Liver (tissue), 9 donors: ENCODE data around the gene GANC. TPM values are rescaled to one million over a fixed set of nuclear protein-coding genes. Genes with fewer than 3 reads are reported as not detected.
"Not testable (repeated sequence)": the region's sequence is repeated elsewhere in the genome, so short reads cannot be mapped to it uniquely, and the experiment has no call there.

ENCODE experiments used
- DNase-seq: peaks from one replicate; pipeline ENCODE4 v3.0.0-alpha.2; 2017; ENCODE audit warnings: low spot score
- H3K27ac ChIP-seq, 2 donors: one replicate each; pipeline ENCODE4 v1.7.0; 2013; ENCODE audit warnings: inconsistent platforms in 2 of 2, low read length in 2 of 2, control low read depth in 1 of 2, low read depth in 1 of 2, mild to moderate bottlenecking in 1 of 2
- H3K27me3 ChIP-seq, 4 donors: one replicate each; pipeline versions ENCODE4 v1.6.1 to v1.7.0; 2013; ENCODE audit warnings: low read length in 3 of 4, inconsistent platforms in 1 of 4, mild to moderate bottlenecking in 1 of 4, moderate library complexity in 1 of 4; ENCODE audit not compliant: control insufficient read depth in 4 of 4, insufficient read depth in 4 of 4
- H3K36me3 ChIP-seq, 4 donors: one replicate each; pipeline versions ENCODE4 v1.6.1 to v1.7.0; 2013; ENCODE audit warnings: low read length in 3 of 4, mild to moderate bottlenecking in 3 of 4, low read depth in 1 of 4, moderate library complexity in 1 of 4; ENCODE audit not compliant: control insufficient read depth in 4 of 4, insufficient read depth in 3 of 4
- H3K4me1 ChIP-seq, 4 donors: one replicate each; pipeline versions ENCODE4 v1.6.1 to v1.7.0; 2013; ENCODE audit warnings: low read length in 3 of 4, mild to moderate bottlenecking in 3 of 4, moderate library complexity in 1 of 4; ENCODE audit not compliant: control insufficient read depth in 4 of 4, insufficient read depth in 4 of 4
- H3K4me3 ChIP-seq, 3 donors: one replicate each; pipeline versions ENCODE4 v1.6.1 to v1.7.0; 2013; ENCODE audit warnings: low read length in 3 of 3, control low read depth in 1 of 3, low read depth in 1 of 3, mild to moderate bottlenecking in 1 of 3
- H3K9ac ChIP-seq, 2 donors: one replicate each; pipeline ENCODE4 v1.7.0; 2013; ENCODE audit warnings: low read length in 2 of 2, mild to moderate bottlenecking in 2 of 2, moderate library complexity in 2 of 2, control low read depth in 1 of 2, low read depth in 1 of 2
- H3K9me3 ChIP-seq, 4 donors: one replicate each; pipeline versions ENCODE4 v1.6.1 to v1.7.0; 2013; ENCODE audit warnings: low read length in 3 of 4; ENCODE audit not compliant: control insufficient read depth in 4 of 4
- ATF3 ChIP-seq: IDR thresholded peaks from 2 replicates; pipeline ENCODE4 v1.6.1; 2016; ENCODE audit warnings: antibody characterized with exemption
- CTCF ChIP-seq: fragments of 150-350 bp; IDR thresholded peaks from 2 replicates; pipeline ENCODE4 v1.5.1; 2017; ENCODE audit warnings: improper control_type of control experiment, low read depth, low read length; ENCODE audit not compliant: missing input control
- EGR1 ChIP-seq, 2 donors: IDR thresholded peaks; 2 replicates each; pipeline ENCODE4 v1.6.1; 2016 to 2018; ENCODE audit warnings: antibody characterized with exemption in 2 of 2, low read depth in 2 of 2
- FOXA1 ChIP-seq: IDR thresholded peaks from 2 replicates; pipeline ENCODE4 v1.6.1; 2016; ENCODE audit warnings: antibody characterized with exemption
- FOXA2 ChIP-seq: IDR thresholded peaks from 2 replicates; pipeline ENCODE4 v1.6.1; 2016; ENCODE audit warnings: antibody characterized with exemption
- GABPA ChIP-seq, 2 donors: IDR thresholded peaks in 1 of 2; conservative IDR thresholded peaks in 1 of 2; 2 replicates each; pipeline ENCODE4 v1.6.1; 2016; ENCODE audit warnings: antibody characterized with exemption in 2 of 2, mild to moderate bottlenecking in 1 of 2, moderate library complexity in 1 of 2
- HNF4A ChIP-seq, 2 donors: conservative IDR thresholded peaks; 2 replicates each; pipeline ENCODE4 v1.6.1; 2016; ENCODE audit warnings: antibody characterized with exemption in 2 of 2, mild to moderate bottlenecking in 2 of 2
- HNF4G ChIP-seq: IDR thresholded peaks from 2 replicates; pipeline ENCODE4 v1.6.1; 2016; ENCODE audit warnings: antibody characterized with exemption
- JUND ChIP-seq, 2 donors: IDR thresholded peaks; 2 replicates each; pipeline ENCODE4 v1.6.1; 2016; ENCODE audit warnings: antibody characterized with exemption in 2 of 2
- MAX ChIP-seq: IDR thresholded peaks from 2 replicates; pipeline ENCODE4 v1.6.1; 2016; ENCODE audit warnings: antibody characterized with exemption
- NR2F2 ChIP-seq: IDR thresholded peaks from 2 replicates; pipeline ENCODE4 v1.6.1; 2016; ENCODE audit warnings: antibody characterized with exemption
- RAD21 ChIP-seq, 2 donors: IDR thresholded peaks; 2 replicates each; pipeline ENCODE4 v1.6.1; 2016; ENCODE audit warnings: antibody characterized with exemption in 2 of 2, mild to moderate bottlenecking in 2 of 2
- REST ChIP-seq: IDR thresholded peaks from 2 replicates; pipeline ENCODE4 v1.6.1; 2016; ENCODE audit warnings: antibody characterized with exemption, mild to moderate bottlenecking
- RXRA ChIP-seq, 2 donors: IDR thresholded peaks; 2 replicates each; pipeline ENCODE4 v1.6.1; 2017 to 2018; ENCODE audit warnings: antibody characterized with exemption in 2 of 2, mild to moderate bottlenecking in 1 of 2
- SP1 ChIP-seq: IDR thresholded peaks from 2 replicates; pipeline ENCODE4 v1.6.1; 2018; ENCODE audit warnings: antibody characterized with exemption, mild to moderate bottlenecking
- YY1 ChIP-seq: IDR thresholded peaks from 2 replicates; pipeline ENCODE4 v1.6.1; 2016; ENCODE audit warnings: antibody characterized with exemption, mild to moderate bottlenecking
- ZBTB33 ChIP-seq: IDR thresholded peaks from 2 replicates; pipeline ENCODE4 v1.6.1; 2016; ENCODE audit warnings: antibody characterized with exemption
- WGBS: extraction: QIAGEN DNeasy Blood & Tissue Kit; methylation state at CpG from one replicate; pipeline ENCODE4 v1.1.7; 2013; 5-methylcytosine and 5-hydroxymethylcytosine counted together
- polyA plus RNA-seq, 2 donors: library from polyadenylated mRNA; stranded (reverse) in 1 of 2; unstranded in 1 of 2; fragments of 200-250 nt in 1 of 2; fragments of >200 nt in 1 of 2; fragmentation: Nextera tagmentation in 1 of 2; extraction: Ambion mirVana in 1 of 2; gene quantifications; one replicate each; pipeline versions ENCODE4 v1.2.1 to v1.2.3, GENCODE V29; 2013 to 2015
- total RNA-seq, 2 donors: library from RNA; depleted of rRNA; stranded (reverse); fragments of >200 nt; gene quantifications; one replicate each; pipeline ENCODE4 v1.2.3, GENCODE V29; 2014
- donor health status: healthy.
- donor health status: healthy.
- donor health status: healthy.
- donor health status: healthy.
- donor health status: healthy.

GANC gene
- total and polyA plus RNA-seq, 4 donors = 4.8 to 28.9 (median 10.9) TPM

GRCh38 chr15:42332331-42332730 lies 59.3 kb downstream of the GANC start:
- 93% methylated on average over 4 of the region's 4 CpGs for WGBS
- peaks cover 0 to 31% (median 15%) of the 10 kb centered on the region in 4 donors for H3K36me3 ChIP-seq
- no peak for DNase-seq
- no peaks in the 10 kb centered on the region for H3K27me3 ChIP-seq
- no peak overlapping the region for H3K27ac ChIP-seq
- H3K4me1 ChIP-seq = no peaks in the 10 kb centered on the region
- TF ChIP-seq HNF4A (conservative IDR thresholded peaks at IDR 0.05) (no peak), NR2F2 (no peak), RXRA (IDR thresholded peaks at IDR 0.05) (no peak), GABPA (IDR thresholded peaks at IDR 0.05 in 1 of 2, conservative IDR thresholded peaks at IDR 0.05 in 1 of 2) (no peak)
- H3K9me3 ChIP-seq = peaks cover 0 to 2% (median 0%) of the 10 kb centered on the region in 4 donors
- no peak overlapping the region for H3K4me3 ChIP-seq
- no peak overlapping the region for H3K9ac ChIP-seq

- no peak for DNase-seq
- no peaks in the 10 kb centered on the region for H3K27me3 ChIP-seq
- no peak for TF ChIP-seq RAD21 (IDR thresholded peaks at IDR 0.05)
- TF ChIP-seq CTCF = no peak
- TF ChIP-seq GABPA (IDR thresholded peaks at IDR 0.05 in 1 of 2, conservative IDR thresholded peaks at IDR 0.05 in 1 of 2) = no peak
- TF ChIP-seq SP1 = no peak
- no peak for TF ChIP-seq FOXA2
- TF ChIP-seq MAX = no peak
- no peak for TF ChIP-seq ZBTB33
- no peak for TF ChIP-seq RXRA (IDR thresholded peaks at IDR 0.05)
- TF ChIP-seq REST = no peak
- no peak for TF ChIP-seq YY1
- no peak for TF ChIP-seq JUND (IDR thresholded peaks at IDR 0.05)
- no peak for TF ChIP-seq FOXA1
- no peak for TF ChIP-seq ATF3
- TF ChIP-seq HNF4G = no peak
- no peak for TF ChIP-seq NR2F2
- no peak for TF ChIP-seq EGR1 (IDR thresholded peaks at IDR 0.05; ENCODE audit: low read depth in 2 of 2)
- H3K9me3 ChIP-seq = peaks cover 0 to 2% (median 0%) of the 10 kb centered on the region in 4 donors
- H3K27ac ChIP-seq = no peak overlapping the region
- peaks cover 0 to 18% (median 12%) of the 10 kb centered on the region in 4 donors for H3K36me3 ChIP-seq
- no peaks in the 10 kb centered on the region for H3K4me1 ChIP-seq
- H3K9ac ChIP-seq = no peak overlapping the region
- WGBS = 96% methylated on average over 2 of the region's 2 CpGs
- H3K4me3 ChIP-seq = no peak overlapping the region
Observed at GRCh38 chr15:42335074-42335473, 62.1 kb downstream of the GANC start.

- not testable (repeated sequence) for H3K4me3 ChIP-seq, H3K27me3 ChIP-seq, H3K27ac ChIP-seq, H3K9ac ChIP-seq, H3K9me3 ChIP-seq, DNase-seq, H3K4me1 ChIP-seq
- peaks cover 0 to 11% (median 5%) of the 10 kb centered on the region in 4 donors for H3K36me3 ChIP-seq
- WGBS = 100% methylated on average over 1 of the region's 1 CpG
Observed at GRCh38 chr15:42336650-42337049, 63.6 kb downstream of the GANC start.

- WGBS = 97% methylated on average over 3 of the region's 3 CpGs
- not testable (repeated sequence) for DNase-seq, H3K9ac ChIP-seq
Observed at GRCh38 chr15:42337104-42337503, 64.1 kb downstream of the GANC start.

More at GRCh38 chr15:42337104-42337503, 64.1 kb downstream of the GANC start:
- not testable (repeated sequence) for H3K27me3 ChIP-seq, H3K9me3 ChIP-seq, H3K4me1 ChIP-seq, H3K27ac ChIP-seq, H3K4me3 ChIP-seq
- peaks cover 0 to 11% (median 6%) of the 10 kb centered on the region in 4 donors for H3K36me3 ChIP-seq
